Measurements from ENCODE around the gene ERRFI1.
"Not testable (repeated sequence)": the region's sequence is repeated elsewhere in the genome, so short reads cannot be mapped to it uniquely, and the experiment has no call there.

ERRFI1 gene

GRCh38 chr1:7972285-7972684 is 53.8 kb downstream of the ERRFI1 start:
- no peak for DNase-seq

- DNase-seq = no peak
Measured at GRCh38 chr1:7971024-7971423, 55.1 kb downstream of the ERRFI1 start.

DNA sequence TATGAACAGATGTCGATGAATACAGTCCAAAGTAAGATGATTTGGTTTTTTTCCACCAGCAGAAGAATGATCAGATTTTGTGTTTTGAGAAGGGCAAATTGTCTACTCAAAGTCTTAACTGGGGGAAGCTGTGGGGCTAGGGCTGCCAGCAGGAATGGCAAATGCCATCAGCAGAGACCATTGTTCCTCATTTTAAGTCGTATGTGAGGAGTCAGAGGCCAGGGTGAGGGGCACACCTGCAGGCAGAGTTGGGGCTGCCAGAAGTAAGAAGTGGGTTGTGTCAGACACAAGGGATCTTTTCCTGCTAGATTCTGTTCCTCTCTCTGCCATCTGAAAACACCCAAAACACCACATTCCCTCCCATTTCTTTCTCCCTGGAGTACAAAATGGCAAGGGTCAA is 55.9 kb downstream of the ERRFI1 start:
- no peak for DNase-seq

DNA sequence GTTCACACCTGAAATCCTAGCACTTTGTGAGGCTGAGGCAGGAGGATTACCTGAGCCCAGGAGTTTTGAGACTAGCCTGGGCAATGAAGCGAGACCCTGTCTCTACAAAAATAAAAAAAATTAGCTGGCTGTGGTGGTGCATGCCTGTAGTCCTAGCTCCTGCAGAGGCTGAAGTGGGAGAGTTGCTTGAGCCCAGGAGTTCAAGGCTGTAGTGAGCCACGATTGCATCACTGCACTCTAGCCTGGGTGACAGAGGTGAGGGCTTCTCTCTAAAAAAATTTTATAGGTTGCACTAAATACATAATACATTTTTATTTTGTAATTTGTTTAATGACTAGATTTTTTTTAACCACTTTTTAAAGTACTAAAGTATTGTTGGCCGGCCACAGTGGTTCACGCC is 58.5 kb downstream of the ERRFI1 start:
- no peak for DNase-seq

GRCh38 chr1:7967196-7967595 is 58.9 kb downstream of the ERRFI1 start:
- DNase-seq = no peak

DNA sequence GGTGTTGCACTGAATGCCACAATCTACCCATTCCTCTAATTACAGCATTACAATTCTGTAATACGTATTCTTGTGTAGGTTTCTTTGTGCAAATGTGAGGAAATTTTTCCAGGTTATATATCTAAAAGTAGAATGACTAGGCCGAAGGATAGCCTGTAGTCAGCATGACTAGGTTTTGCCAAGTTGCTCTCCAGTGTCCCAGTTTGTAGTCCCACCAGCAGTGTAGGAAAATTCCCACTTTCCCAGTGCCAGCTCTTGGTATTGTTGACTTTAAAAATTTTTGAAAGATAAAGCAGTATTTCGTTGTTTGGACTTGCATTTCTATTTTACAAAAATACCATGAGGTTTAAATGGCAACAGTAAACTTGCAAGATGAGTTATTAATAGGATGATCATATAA is 61.6 kb downstream of the ERRFI1 start:
- no peak for DNase-seq

GRCh38 chr1:7963841-7964240 is 62.3 kb downstream of the ERRFI1 start:
- DNase-seq = not testable (repeated sequence)

DNA sequence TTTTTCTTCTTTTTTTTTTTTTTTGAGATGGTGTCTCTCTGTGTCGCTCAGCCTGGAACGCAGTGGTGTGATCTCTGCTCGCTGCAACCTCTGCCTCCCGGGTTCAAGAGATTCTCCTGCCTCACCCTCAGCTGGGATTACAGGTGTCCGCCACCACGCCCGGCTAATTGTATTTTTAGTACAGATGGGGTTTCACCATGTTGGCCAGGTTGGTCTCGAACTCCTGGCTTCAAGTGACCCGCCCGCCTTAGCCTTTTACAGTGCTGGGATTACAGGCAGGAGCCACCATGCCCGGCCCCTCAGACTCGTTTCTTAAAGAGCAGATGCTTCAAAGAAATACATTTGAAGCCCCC is 62.8 kb downstream of the ERRFI1 start:
- not testable (repeated sequence) for DNase-seq

GRCh38 chr1:7962636-7963377 is 63.3 kb downstream of the ERRFI1 start:
- DNase-seq = no peak

DNA sequence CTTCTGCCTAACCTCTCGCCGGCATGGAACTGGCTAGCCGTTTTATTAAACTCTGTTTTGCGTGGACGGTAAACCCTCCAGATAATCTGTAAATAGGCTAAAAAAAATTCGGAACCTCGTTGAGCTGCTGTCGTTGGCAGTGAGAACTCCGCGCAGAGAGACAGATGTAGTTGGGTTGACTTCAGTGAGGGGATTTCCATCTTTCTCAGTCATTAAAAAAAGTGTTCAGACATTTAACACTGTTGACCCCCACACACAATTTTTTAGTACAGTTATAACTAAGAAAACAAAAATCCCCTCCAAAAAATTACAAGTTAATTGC is 64.1 kb downstream of the ERRFI1 start:
- no peak for DNase-seq

All from amygdala (tissue), 56 donors.